Measurements from ENCODE around the gene CCDC8.

DNA sequence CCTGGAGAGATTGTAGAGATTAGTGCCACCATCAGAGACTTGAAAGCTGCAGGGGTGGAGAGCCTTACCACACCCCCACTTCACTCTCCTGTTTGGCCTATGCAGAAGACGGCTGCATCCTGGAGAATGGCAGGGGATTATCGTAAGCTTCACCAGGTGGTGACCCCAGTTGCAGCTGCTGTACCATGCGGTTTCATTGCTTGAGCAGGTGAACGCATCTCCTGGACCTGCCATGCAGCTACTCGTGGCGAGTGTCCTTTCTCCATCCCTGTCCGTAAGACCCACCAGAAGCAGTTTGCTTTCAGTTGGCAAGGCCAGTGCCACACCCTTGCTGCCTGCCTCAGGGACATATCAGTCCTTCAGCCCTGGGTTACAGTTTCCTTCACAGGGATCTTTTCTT, 45.2 kb downstream of the CCDC8 start:
- TF ChIP-seq, protein P1, sequence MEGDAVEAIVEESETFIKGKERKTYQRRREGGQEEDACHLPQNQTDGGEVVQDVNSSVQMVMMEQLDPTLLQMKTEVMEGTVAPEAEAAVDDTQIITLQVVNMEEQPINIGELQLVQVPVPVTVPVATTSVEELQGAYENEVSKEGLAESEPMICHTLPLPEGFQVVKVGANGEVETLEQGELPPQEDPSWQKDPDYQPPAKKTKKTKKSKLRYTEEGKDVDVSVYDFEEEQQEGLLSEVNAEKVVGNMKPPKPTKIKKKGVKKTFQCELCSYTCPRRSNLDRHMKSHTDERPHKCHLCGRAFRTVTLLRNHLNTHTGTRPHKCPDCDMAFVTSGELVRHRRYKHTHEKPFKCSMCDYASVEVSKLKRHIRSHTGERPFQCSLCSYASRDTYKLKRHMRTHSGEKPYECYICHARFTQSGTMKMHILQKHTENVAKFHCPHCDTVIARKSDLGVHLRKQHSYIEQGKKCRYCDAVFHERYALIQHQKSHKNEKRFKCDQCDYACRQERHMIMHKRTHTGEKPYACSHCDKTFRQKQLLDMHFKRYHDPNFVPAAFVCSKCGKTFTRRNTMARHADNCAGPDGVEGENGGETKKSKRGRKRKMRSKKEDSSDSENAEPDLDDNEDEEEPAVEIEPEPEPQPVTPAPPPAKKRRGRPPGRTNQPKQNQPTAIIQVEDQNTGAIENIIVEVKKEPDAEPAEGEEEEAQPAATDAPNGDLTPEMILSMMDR (conservative IDR thresholded peaks at IDR 0.05; ENCODE audit: low read depth, low read length) = no peak
- TF ChIP-seq POLR2A (IDR thresholded peaks at IDR 0.05; ENCODE audit: low read depth, low read length) = no peak
- TF ChIP-seq, protein P2, sequence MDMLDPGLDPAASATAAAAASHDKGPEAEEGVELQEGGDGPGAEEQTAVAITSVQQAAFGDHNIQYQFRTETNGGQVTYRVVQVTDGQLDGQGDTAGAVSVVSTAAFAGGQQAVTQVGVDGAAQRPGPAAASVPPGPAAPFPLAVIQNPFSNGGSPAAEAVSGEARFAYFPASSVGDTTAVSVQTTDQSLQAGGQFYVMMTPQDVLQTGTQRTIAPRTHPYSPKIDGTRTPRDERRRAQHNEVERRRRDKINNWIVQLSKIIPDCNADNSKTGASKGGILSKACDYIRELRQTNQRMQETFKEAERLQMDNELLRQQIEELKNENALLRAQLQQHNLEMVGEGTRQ (IDR thresholded peaks at IDR 0.05; ENCODE audit: low read depth, low read length) = no peak
- no peak for TF ChIP-seq CEBPB (IDR thresholded peaks at IDR 0.05; ENCODE audit: low read depth, low read length)

All from IMR-90 (cell line).